Vagina (tissue), 2 donors: Measurements from ENCODE around the gene TPP1. TPM values are rescaled to one million over a fixed set of nuclear protein-coding genes. Genes with fewer than 3 reads are reported as not detected.

Experiments used
- DNase-seq, 2 donors: peaks; one replicate each; pipeline ENCODE4 v3.0.0-alpha.2; 2017; ENCODE audit errors: extremely low spot score in 2 of 2
- H3K27ac ChIP-seq: fragments of 200-600 bp; sonication (generic); one replicate; pipeline ENCODE4 v1.5.1; 2019
- H3K27me3 ChIP-seq: fragments of 200-600 bp; sonication (generic); one replicate; pipeline ENCODE4 v1.5.1; 2019
- H3K36me3 ChIP-seq, 2 donors: fragments of 200-600 bp; sonication (generic); one replicate each; pipeline ENCODE4 v1.5.1; 2017 to 2019
- H3K4me1 ChIP-seq: fragments of 200-600 bp; sonication (generic); one replicate; pipeline ENCODE4 v1.5.1; 2019
- H3K4me3 ChIP-seq, 2 donors: fragments of 200-600 bp; sonication (generic); 1 replicate in 1 of 2; 2 replicates in 1 of 2; pipeline ENCODE4 v1.5.1; 2016 to 2019
- H3K9me3 ChIP-seq: fragments of 200-600 bp; sonication (generic); one replicate; pipeline ENCODE4 v1.5.1; 2019
- CTCF ChIP-seq, 3 experiments: fragments of 450-650 bp in 2 of 3; fragments of 200-600 bp in 1 of 3; sonication (generic) in 1 of 3; IDR thresholded peaks; one replicate each; pipeline ENCODE4 v1.5.1; 2017 to 2019; ENCODE audit warnings: antibody characterized with exemption in 3 of 3, mild to moderate bottlenecking in 2 of 3, moderate library complexity in 2 of 3
- POLR2A ChIP-seq, 2 donors: fragments of 450-650 bp; IDR thresholded peaks; one replicate each; pipeline ENCODE4 v1.6.1; 2017; ENCODE audit warnings: antibody characterized with exemption in 2 of 2, mild to moderate bottlenecking in 2 of 2, moderate library complexity in 2 of 2
- POLR2AphosphoS5 ChIP-seq, 2 donors: sonication (generic); formaldehyde crosslinking; IDR thresholded peaks; one replicate each; pipeline ENCODE4 v1.9.0; 2017; ENCODE audit warnings: antibody characterized with exemption in 2 of 2, mild to moderate bottlenecking in 2 of 2, low read depth in 1 of 2; ENCODE audit not compliant: insufficient read depth in 1 of 2
- intact Hi-C: fragments of 100-400 bp; cut with DNase I; formaldehyde crosslinking; loops from one replicate; pipeline ENCODE4 v1.15.1; 2023
- total RNA-seq: library from RNA; depleted of rRNA; stranded (reverse); fragments of >200 nt; gene quantifications from one replicate; pipeline ENCODE4 v1.2.3, GENCODE V29; 2016

TPP1 gene
- total RNA-seq, 1 donor from 2014 or later: 77.3 TPM

DNA sequence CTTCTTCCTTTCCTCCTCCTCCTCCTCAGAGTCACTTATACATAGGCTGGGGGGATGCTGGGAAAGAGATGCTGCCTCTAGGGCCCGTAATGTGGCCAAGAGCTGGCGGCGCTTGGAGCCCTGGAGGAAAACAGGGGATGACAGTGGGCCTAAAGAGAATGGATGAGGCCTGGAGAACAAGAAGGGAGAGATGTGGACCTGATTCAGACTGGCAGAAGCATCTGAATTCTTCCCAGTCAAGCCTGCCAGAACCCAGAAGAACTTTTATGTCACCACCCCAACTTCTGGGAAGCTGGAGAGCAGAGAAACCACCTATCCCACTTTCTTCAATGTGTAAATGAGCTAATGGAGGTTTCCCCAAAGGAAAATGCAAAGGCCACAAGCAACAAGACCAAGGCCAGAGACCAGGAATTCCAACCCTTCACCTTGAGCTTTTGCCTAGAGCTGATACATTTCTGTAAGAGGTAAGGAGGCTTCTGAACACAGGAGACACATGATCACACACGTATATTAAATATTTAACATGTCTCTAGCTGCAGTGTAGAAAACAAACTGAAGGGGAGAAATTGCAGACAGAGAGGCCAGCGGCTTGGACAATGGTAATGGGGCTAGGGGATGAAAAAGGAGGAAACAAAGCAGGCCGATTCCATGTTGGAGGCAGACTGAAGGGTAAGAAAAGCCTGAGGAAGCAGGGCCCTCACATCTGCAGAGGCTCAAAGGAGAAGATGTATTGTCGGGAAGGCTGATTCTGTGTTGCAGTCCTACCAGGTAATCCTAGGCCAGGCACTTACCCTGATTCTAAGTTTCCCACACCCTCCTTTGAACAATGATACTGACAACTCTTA lies 16.9 kb downstream of the TPP1 start:
- no peaks in the 10 kb centered on the region for H3K9me3 ChIP-seq
- H3K27ac ChIP-seq: peak overlapping the region; percentile 87
- intact Hi-C loops: loop anchor here (5.0 to 10.0 kb wide), 2 partner anchors 52 to 80 kb away; partner anchors contain the start of genes DCHS1 and MRPL17

GRCh38 chr11:6601041-6601461 lies 18.2 kb downstream of the TPP1 start:
- Histone ChIP-seq H3K27ac (no peak overlapping the region), H3K4me1 (peaks cover 48% of the 10 kb centered on the region), H3K36me3 (peaks cover 0 to 38% of the 10 kb centered on the region in 2 donors), H3K27me3 (no peaks in the 10 kb centered on the region), H3K9me3 (no peaks in the 10 kb centered on the region), H3K4me3 (no peak overlapping the region)
- DNase-seq: peak in 1 of 2 donors; percentile 85
- intact Hi-C loops: loop anchor here (5.0 to 10.0 kb wide), 2 partner anchors 54 to 81 kb away; partner anchors contain the start of genes DCHS1 and MRPL17
- TF ChIP-seq POLR2A (IDR thresholded peaks at IDR 0.05): no peak
- TF ChIP-seq POLR2AphosphoS5 (IDR thresholded peaks at IDR 0.05; ENCODE audit: insufficient read depth in 1 of 2, low read depth in 1 of 2): no peak
- TF ChIP-seq CTCF (IDR thresholded peaks at IDR 0.05): no peak

More for the DNA sequence above, 16.9 kb downstream of the TPP1 start:
- Histone ChIP-seq H3K4me3 (peak overlapping the region; percentile 62 to 85), H3K36me3 (peaks cover 0 to 38% of the 10 kb centered on the region in 2 donors), H3K4me1 (peaks cover 54% of the 10 kb centered on the region), H3K27me3 (no peaks in the 10 kb centered on the region)
- peak in 1 of 2 donors; percentile 80 for DNase-seq
- TF ChIP-seq CTCF (IDR thresholded peaks at IDR 0.05) (no peak), POLR2AphosphoS5 (IDR thresholded peaks at IDR 0.05; ENCODE audit: insufficient read depth in 1 of 2, low read depth in 1 of 2) (no peak), POLR2A (IDR thresholded peaks at IDR 0.05) (no peak)

DNA sequence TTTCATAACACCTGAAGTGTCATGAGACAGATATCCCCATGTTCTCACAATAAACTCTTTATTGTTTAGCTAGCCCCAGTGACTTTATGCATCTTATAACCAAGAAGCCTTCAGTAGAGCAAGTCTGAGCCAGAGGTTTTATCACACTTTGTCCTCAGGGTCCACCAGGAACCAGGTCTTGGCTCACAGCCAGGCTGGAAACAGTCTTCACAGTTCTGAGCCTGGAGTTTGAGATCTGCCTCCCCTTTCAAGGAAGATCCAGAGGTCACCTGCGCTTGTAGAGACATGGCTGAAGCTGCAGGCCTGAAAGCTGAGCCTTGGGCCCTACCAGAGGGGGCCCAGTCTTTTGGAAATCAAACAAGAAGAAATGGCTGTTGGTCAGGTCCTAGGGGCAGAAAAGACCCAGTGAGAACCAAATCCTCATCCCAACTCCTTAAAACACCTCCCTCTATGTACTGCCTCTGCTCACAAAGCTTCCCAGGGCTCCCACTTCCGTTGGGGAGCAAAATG lies 19.3 kb downstream of the TPP1 start:
- TF ChIP-seq POLR2A (IDR thresholded peaks at IDR 0.05) (no peak), POLR2AphosphoS5 (IDR thresholded peaks at IDR 0.05; ENCODE audit: insufficient read depth in 1 of 2, low read depth in 1 of 2) (no peak), CTCF (IDR thresholded peaks at IDR 0.05) (no peak)
- no peak overlapping the region for H3K4me3 ChIP-seq
- peaks cover 0 to 38% of the 10 kb centered on the region in 2 donors for H3K36me3 ChIP-seq
- peaks cover 37% of the 10 kb centered on the region for H3K4me1 ChIP-seq
- peak in 1 of 2 donors; percentile 56 for DNase-seq
- intact Hi-C loops: loop anchor here (5.0 to 10.0 kb wide), 2 partner anchors 55 to 82 kb away; partner anchors contain the start of genes DCHS1 and MRPL17
- no peaks in the 10 kb centered on the region for H3K9me3 ChIP-seq
- H3K27me3 ChIP-seq: no peaks in the 10 kb centered on the region
- H3K27ac ChIP-seq: no peak overlapping the region

DNA sequence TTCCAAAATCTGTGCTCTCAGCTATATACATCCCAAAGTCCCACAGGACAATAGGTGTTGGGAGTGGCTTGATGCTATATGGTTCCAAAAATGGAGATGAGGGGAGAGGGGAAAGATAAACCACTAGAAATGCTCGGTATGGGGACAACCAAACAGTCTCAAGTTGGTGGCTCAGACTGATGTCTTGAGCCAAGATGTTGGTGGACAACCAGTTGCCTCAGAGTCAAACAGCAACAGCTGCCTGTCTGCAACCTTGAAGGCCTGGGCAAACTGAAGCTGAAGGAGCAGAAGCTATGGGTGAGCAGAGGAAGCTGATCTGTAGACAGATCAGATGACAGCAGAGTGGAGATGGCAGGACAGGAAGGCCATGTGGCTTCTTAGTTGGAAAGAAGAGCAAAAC lies 19.8 kb downstream of the TPP1 start:
- DNase-seq: peak in 1 of 2 donors; percentile 65
- Histone ChIP-seq H3K36me3 (peaks cover 0 to 38% of the 10 kb centered on the region in 2 donors), H3K4me3 (no peak overlapping the region), H3K4me1 (peaks cover 32% of the 10 kb centered on the region), H3K27ac (no peak overlapping the region), H3K27me3 (no peaks in the 10 kb centered on the region), H3K9me3 (no peaks in the 10 kb centered on the region)
- intact Hi-C loops: no loop called here
- TF ChIP-seq POLR2AphosphoS5 (IDR thresholded peaks at IDR 0.05; ENCODE audit: insufficient read depth in 1 of 2, low read depth in 1 of 2) (no peak), CTCF (IDR thresholded peaks at IDR 0.05) (no peak), POLR2A (IDR thresholded peaks at IDR 0.05) (no peak)
